Loucy (cell line): ENCODE measurements around the gene SCNN1B.

Experiments used
- EZH2phosphoT487 ChIP-seq: fragments of 200-600 bp; IDR thresholded peaks from 2 replicates; pipeline ENCODE4 v1.6.1; 2018; ENCODE audit warnings: antibody characterized with exemption, mild to moderate bottlenecking, moderate library complexity, borderline replicate concordance
- TF ChIP-seq, protein P1 (sequence below): fragments of 200-600 bp; sonication (generic); conservative IDR thresholded peaks from 2 replicates; pipeline ENCODE4 v1.5.1; 2014; ENCODE audit warnings: mild to moderate bottlenecking, antibody characterized with exemption, low read length

- TF ChIP-seq, protein P1, sequence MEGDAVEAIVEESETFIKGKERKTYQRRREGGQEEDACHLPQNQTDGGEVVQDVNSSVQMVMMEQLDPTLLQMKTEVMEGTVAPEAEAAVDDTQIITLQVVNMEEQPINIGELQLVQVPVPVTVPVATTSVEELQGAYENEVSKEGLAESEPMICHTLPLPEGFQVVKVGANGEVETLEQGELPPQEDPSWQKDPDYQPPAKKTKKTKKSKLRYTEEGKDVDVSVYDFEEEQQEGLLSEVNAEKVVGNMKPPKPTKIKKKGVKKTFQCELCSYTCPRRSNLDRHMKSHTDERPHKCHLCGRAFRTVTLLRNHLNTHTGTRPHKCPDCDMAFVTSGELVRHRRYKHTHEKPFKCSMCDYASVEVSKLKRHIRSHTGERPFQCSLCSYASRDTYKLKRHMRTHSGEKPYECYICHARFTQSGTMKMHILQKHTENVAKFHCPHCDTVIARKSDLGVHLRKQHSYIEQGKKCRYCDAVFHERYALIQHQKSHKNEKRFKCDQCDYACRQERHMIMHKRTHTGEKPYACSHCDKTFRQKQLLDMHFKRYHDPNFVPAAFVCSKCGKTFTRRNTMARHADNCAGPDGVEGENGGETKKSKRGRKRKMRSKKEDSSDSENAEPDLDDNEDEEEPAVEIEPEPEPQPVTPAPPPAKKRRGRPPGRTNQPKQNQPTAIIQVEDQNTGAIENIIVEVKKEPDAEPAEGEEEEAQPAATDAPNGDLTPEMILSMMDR = no peak
- no peak for TF ChIP-seq EZH2phosphoT487
These were observed 95.4 kb downstream of the SCNN1B start for GRCh38 chr16:23397464-23397863.
